Embryonic facial prominence (tissue), 1 donor: ENCODE measurements around the gene RALGAPB.

ENCODE experiments used
- DNase-seq: peaks from one replicate; pipeline ENCODE4 v3.0.0-alpha.2; 2016; ENCODE audit errors: extremely low spot score

RALGAPB gene

GRCh38 chr20:38612751-38613515, 140.3 kb downstream of the RALGAPB start:
- DNase-seq, result no peak

DNA sequence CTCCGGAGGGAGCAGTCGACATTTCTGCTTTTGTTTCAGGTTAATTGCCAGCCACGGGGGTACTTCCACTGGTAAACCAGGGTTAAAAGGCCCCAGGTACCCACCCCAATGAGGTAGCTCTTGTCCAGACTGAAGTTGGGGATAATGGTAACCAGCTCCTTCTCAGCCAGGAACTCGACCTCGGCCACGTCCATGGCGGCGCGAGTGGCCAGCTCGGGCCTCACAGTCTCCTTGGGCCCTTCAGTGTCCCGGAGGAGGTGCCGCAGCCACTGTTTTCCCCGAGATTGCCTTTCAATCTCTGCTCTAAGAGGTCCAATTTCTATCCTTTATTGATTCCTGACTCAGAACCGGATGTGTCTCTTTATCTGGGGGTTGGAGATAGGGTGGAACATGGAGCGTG, 142.6 kb downstream of the RALGAPB start:
- DNase-seq, result no peak

GRCh38 chr20:38616457-38616856, 143.8 kb downstream of the RALGAPB start:
- DNase-seq, result no peak

DNA sequence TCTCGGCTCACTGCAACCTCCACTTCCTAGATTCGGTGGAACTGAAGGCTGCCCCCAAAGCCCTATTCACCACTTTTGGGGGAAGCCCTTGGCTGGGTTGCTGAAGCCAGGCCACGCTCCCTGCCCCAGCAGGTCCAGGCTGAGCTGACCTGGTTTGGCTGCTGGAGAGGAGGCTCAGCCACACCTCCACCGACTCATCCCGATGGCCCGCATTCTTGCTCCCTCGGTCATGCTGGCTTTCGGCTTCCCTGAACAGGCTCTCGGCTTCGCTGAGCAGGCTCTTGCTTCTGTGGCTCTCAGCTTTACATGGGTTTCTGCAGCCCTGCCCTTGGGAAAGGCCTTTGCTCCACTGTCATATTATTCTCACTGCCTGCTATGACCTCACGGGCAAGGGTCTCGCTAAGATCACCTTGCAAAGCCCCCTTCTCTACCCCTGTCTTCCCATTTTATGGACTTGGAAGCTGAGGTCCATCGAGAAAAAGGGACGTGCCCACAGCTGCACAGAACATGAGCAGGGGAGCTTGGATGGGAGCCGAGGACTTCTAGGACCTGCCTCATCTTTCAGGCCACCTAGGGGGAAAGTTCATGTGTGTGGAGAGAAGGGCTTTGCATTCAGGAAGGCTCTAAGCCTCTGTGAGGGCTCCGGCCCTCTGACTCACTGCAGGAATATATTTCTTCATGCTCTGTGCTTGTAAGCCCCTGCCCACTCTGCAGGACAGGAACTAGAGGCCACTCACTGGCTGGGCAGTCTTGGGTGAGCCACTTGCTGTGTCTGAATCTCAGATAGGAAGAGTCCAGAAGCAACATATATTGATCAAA, 144.6 kb downstream of the RALGAPB start:
- no peak for DNase-seq

- no peak for DNase-seq
These were observed 145.2 kb downstream of the RALGAPB start for GRCh38 chr20:38617830-38618196.

DNA sequence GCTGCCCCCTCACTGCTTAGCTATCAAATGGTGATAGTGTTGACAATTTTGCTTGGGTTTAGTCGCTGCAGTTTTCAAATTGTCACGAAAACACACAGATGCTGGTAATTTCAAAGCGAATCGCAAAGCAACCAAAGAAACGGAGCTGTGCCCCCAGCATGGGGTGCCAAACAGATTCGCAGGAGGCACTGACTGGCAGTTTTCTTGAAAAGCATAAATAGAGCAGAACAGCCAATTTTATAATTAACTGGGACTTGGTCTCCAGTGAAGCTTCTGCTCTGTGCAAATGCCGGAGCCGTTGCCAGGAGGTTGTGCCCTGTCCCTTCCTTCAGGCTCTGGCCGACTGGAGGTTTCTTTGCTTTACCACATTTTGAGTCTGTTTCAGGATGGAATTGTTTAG, 147.8 kb downstream of the RALGAPB start:
- DNase-seq, result no peak

DNA sequence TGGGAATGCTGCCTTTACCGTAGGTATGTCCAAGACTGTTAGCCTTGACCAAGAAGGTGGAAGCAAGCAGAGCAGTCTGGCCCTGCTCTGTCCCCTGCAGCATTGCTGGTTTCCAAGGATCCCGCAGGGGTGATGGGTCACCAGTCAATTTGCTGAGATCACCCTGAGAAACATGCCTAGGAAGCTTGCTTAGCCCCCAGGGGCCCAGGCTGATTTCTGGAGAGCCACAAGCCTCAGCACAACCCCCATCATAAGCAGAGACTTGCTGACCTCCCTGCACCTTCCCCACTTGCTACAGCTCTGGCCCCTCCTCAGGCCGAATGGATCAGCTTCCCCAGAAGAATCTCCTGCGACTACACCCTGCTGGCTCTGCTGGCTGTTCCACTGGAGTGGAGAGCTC, 150.4 kb downstream of the RALGAPB start:
- DNase-seq, result no peak

DNA sequence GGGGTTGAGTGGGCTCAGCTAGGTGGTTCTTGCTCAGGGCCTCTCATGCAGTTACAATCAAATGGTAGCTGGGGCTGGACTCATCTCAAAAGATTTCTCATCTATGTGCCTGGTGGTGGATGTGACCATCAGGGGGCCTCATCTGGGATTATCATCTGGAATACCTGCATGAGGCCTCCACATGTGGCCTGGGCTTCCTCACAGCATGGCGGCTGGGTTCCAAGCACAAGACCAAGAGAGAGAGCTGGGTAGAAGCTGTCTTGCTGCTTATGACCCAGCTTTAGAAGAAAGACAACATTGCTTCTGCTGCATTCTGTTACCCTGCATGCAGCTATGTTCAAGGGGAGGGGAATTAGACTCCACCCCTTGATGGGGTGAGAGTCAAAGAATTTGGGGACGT, 151.4 kb downstream of the RALGAPB start:
- DNase-seq, result no peak

GRCh38 chr20:38625896-38626295, 153.3 kb downstream of the RALGAPB start:
- no peak for DNase-seq

- DNase-seq, result no peak
These were observed 154.4 kb downstream of the RALGAPB start for GRCh38 chr20:38626921-38627659.
